Activated CD4-positive, CD25-positive, alpha-beta regulatory T cell (primary cell): Measurements from ENCODE around the gene MEX3C.

Source experiments
- DNase-seq, 4 experiments: peaks; one replicate each; lab custom pipeline; 2025; lab: John Stamatoyannopoulos, UW

Gene MEX3C

DNA sequence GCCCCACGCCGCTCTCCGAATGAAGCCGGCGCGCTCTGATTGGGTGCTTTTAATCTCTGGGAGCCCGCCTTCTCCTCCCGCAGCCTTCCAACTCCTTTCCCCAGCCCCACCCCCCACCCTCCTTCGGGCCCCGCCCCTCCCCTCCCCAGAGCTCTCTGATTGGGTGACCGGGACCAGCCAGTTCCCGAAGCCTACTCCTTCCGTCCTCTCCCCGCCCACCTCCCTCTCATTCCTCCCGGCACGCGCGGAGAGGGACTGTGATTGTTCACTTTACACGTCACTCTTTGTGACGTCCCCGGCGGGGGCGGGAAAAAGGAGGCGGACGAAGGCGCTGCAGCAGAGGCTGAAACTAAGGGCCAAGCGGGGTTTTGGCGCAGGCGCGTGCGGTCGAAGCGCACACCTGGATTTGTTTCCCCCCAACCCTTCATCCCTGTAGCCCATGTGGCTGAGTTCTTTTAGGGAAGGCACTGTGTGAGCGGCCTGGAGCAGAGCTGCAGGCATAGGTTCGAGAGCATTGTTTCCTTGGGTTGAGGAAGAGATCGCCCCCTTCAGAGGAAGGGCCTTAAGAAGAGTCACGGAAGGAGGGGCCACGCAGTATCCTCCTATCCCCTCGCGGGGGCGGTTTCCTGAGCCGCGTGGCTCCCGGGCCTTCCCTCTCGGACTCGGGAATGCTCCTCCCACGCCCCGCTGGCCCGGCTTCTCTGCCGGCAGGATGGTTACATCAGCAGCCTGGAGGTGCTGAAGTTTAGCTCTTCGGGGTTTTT lies at the start of gene MEX3C:
Gene MEX3C (minus strand): TSS at position 21 of the 764 bp plus-strand sequence. CDS start 361 bp downstream, outside the sequence.
- peak; percentile 96 to 98 (median 98) for DNase-seq

DNA sequence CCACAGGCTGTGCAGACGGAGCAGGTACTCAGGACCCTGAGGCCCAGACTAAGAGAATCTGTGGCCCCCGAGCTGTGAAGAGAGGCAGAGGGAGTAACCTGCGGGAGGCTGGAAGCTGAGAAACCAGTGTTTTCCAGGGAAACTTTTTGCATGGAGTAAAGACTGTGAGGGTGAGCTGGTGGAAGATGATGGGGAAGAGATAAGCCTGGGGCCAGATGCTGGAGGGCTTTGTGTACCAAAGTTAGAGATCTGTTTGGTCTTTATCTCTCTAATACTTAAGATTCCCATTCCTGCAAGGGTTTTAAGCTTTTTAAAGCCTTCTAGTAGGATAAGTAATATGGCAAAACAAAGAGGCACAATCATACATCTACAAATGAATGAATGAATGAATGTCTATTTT lies 43.7 kb upstream of the MEX3C start:
- DNase-seq = no peak

DNA sequence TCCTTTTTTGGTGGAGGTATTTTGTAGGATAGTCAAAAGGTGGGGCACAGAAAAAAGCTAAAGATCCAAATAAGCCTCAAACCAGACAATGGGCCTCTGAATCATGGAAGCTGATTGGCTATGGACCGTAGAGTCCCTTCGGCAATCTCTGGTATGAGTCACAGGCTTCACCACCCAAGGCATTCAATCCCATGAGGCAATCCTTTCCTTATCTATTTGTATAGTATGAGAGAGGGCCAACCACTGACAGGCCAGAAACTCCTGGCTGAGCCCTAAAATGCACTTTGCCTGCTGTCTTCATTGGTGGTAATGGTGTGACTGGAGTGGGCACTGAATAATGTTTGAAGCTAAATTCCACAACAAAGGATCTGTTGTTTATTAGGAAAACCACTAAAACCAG lies 38.7 kb upstream of the MEX3C start:
- no peak for DNase-seq

DNA sequence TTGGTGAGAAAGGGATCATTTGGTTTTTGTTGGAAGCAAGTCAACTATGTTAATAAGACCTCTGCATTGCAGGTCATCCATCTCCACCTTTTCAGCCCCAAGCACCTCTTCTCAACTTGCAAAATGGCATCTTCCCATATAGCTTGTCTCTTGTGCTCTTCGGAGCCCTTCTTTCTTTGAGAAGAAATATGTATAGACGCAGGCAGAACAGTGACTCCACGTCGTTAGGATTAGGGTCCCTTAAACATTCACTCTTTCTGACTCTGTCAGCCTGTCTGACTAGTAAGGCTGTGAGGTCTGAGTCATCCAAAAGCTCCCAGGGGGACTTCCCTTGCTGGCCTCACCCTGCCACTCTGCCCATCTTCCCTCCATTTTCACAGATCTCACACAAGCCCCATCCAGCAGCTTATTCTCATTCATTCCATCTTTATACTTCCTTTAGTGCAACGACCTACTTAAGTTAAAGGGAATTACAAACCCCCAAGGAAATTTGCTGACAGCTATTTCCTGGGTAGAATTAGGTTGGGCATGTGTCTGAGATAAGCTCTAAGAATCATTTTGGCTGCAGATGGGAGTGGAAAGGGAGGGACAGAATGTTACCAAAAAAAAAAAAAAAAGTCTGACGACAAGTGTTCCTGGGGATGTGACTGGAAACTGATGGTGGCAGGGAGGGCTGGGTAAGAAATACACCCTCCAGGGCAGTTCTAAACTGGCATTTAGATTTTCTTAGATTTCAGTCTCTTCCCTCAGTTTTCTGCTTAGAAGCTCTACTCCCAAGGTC lies 37.7 kb upstream of the MEX3C start:
- no peak for DNase-seq

DNA sequence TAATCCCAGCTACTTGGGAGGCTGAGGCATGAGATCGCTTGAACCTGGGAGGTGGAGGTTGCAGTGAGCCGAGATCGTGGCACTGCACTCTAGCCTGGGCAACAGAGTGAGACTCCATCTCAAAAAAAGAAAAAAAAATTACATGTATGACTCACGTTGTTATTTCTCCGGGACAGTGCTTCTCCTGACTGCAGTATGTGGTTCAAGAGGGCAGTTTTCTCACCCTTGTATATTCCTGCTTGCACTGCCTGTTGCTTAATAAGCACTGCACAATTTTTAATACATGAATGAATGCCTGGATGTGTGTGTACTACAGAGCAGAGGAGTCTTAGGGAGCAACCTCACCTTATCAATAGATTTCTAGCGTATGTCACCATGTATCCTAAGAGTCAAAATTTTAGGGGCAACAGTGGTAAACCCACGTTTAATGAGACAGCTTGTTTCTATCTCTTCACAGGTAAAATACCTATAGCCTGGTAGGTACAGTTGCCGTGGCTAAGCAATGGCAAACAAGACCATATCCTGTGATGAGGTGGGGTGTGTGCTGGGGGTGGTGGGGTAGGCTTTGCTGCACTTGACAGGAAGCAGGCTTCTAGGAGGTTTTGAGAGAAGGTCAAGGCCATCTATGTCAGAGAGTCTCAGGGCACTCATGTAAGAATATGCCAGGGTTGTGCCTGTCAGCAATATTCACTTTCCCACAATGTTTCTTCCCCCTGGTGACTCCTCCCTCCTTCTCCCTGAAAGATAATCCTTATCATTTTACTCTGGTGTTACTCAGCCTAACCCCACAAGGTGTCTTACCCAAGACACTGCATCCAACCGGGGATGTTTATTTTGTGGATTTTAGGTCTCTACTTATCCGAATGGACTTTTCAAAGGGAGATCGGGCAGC lies 36.9 kb upstream of the MEX3C start:
- DNase-seq = no peak

DNA sequence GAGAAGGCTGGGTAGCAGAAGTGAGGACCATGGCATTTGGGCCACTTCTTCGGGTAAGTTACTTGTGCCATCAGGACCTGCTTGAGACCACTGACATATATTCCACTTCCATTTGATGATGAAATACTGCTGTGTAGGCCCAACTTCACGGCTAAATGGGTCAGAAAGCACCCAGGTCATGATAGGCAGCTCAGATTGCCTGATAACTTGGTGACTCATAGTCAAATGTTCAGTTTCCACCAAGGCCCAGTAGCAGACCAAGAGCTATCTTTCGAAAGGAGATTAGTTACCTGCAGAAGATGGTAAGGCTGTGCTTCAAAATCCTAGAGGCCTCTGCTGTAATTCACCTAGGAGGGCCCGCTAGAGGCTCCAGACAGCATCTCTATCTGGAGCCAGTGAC lies 31.8 kb upstream of the MEX3C start:
- no peak for DNase-seq

DNA sequence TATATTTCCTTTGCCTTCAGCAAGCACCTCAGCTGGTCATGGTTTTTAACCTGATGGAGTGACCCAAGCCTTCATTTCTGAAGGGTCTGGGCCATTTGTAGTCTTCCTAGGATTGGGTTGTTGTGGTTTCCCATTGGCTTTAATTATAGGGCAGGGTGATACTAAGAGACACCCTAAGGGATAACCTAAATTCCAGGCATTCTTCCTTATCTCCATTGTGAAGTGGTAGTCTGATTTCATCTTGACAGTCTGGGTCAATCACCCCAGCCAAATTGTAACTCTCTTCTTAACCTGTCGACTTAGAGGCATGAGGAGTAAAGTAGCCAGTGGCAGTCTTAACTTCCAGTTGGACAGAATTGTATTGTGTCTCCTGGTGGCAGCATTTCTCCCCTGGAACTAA lies 30.2 kb upstream of the MEX3C start:
- no peak for DNase-seq

DNA sequence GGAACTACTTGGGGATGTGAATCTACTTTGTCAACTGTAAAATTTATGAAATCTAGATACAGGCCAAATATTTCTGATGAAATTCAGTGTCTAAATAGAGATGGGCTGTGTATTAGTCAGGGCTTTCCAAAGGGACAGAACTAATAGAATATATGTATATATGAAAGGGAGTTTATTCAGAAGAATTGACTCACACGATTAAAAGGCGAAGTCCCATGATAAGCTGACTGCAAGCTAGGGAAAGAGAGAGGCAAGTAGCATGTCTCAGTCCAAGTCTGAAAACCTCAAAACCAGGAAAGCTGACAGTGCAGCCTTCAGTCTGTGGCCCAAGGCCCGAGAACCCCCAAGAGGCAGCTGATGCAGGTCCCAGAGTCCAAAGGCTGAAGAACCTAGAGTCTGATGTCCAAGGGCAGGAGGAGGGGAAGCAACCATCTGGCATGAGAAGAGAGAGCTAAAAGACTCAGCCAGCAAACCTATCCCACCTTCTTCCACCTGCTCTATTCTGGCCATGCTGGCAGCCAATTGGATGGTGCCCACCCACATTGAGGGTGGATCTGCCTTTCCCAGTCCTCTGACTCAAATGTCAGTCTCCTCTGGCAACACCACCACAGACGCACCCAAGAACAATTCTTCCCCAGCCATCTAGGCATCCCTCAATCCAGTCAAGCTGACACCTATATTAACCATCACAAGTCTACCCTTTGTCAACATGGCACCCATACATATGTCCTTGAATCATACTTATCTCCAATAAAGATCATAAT lies 29.3 kb upstream of the MEX3C start:
- DNase-seq = no peak

DNA sequence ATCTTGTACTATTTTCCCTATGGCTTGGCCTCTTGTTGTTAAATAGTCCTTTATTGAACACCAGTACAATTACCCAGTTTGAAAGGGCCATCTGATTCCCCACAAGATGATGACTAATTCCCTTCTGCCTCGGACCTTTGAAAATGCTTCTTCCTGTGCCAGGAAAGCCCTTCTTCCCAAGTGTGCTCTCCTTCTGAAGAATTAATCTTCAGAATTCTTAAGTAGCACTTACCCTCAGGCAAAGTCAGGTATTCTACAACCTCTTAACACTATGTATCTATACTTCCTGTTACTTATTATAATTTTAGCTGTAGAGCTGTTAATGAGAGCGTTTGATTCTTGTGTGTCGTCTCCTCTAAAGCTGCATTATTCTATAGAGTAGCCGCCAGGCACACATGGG lies 28.6 kb upstream of the MEX3C start:
- DNase-seq = no peak

DNA sequence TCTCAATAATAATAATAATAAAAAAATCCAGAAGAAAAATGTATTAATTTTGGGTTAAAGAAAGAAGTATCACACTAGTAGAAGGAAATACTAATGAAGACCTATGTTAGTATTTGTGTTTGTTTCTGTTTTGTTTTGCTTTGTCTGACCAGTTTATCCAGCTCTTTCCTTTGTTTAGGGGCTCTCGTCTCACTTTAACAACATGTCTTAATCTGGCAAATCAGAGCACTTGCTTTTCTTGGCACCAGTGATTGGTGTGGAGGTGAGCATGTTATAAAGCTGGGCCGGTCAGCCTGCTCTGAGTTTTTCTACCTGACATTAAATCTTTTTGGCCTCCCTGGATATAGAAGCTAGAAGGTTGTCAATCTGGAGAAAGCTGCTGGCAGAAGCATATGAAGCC lies 15.1 kb upstream of the MEX3C start:
- DNase-seq = no peak

DNA sequence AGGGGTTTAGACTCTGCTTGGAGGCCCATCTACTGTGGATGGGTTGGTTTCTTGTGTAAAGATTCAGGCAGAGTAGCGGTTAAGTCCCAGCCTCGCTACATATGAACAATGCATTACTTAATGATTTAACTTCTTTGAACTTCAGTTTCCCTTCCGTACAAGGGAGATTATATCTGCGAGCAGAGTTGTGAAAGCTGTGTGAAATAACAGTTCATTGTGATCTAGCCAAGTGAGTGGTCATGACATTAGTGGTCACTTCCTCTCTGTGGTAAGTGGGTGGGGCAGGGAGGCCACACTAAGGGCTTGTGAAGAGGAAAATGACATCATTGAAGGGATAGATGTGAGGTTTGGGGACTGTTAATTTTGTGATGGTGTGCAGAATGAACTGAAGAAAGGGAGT lies 14.1 kb upstream of the MEX3C start:
- no peak for DNase-seq

DNA sequence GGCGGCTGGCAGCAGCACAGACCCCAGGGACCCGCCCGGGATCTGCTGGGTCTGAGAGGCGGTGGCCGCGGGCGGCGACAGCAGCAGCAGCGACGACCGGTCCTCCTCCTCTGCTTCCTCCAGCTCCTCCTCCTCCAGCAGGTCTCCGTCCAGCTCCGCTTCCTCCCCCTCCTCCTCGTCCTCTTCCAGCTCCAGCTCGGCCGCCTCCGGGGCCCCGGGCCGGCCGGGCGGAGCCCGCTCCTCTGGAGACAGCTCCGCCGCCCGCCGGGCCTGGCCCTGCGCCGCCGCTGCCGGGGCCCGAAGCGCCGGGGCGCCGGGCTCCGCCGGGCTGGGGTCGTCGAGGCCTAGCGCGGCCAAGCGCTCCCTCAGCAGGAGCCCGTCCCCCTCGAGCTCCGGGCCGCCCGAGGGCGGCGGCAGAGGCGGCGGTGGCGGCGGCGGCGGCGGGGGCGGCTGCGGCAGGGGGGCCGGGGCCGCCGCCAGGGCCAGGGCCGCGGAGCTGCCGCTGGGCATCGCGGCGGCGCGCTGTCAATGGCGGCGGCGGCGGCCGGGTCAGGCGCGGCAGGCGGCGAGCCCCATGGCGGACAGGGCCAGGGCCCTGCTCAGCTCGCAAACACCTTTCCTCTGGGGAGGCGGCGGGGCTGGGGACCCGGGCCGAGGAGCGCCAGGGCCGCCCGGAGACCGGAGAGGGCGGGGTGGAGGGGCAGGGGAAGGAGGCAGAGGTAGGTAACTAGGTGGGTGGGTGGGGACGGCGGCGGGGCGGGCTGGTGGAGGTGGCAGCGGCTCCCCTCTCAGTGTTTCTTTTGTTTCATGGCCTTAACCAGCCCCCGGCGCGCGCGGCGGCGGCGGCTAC lies 445 bp downstream of the MEX3C start:
- peak in 3 of 4 experiments; percentile 27 to 30 (median 30) for DNase-seq

DNA sequence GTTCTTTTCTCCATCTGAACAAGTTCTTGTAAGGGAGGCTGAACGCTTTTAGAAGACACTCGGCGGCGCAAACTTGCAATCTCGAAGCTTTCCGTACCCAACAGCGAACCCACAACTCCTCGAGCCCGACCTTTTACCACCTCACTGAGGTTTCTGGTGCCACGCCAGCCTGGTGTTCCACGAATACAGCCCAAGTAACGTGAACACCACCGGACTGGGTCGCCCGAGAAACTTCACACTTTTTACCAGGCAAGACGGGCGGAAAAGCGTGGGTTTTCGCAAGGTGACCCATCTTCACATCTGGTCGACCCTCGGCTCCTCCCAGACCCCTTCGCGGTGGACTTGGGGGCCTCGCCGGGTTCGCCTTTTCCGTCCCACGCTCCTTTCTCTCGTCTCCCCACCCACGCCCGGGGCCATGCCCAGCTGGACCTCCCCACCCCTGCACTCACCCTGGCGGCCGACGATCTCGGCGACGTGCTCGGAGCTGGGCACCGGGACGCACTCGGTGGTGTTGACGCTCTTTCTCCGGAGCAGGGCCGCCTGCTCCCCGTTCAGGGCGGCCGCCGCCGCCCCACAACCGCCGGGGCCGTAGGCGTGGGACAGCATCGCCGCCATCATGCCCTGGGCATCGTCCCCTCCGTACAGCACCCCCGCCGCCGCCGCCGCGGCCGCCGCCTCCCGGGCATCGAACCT lies 1.2 kb downstream of the MEX3C start:
- DNase-seq = peak; percentile 14 to 33 (median 26)

DNA sequence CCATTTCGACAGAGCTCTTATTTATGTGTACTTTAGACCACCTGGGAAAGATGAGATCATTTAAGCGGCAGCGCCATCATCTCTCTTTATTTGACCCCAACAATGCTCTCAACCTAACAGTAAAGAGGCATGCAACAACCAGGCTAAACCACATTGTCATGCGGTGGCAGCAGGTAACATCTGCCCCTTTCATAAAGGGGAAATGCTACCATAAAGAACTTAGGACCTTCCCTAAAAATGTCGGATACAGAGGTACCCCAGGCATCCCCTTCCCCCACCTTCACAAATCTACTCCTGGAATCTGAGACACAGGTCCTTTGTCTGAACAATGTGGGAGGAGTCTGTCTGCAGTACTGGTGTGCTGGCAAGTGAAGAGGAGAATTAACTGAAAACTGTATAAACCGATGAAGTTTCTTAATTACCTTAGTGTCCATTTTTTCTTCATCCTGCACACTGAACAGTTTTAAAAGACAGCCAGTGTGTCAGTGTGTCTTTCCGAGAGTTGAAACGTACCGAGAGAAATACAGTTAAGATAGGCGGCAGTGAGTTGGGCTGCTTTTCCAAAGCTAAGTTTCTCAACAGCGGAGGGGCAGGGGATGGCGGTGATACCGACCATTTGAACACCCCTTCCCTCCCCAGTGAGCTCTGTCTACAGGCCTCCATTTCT lies 1.9 kb downstream of the MEX3C start:
- no peak for DNase-seq

DNA sequence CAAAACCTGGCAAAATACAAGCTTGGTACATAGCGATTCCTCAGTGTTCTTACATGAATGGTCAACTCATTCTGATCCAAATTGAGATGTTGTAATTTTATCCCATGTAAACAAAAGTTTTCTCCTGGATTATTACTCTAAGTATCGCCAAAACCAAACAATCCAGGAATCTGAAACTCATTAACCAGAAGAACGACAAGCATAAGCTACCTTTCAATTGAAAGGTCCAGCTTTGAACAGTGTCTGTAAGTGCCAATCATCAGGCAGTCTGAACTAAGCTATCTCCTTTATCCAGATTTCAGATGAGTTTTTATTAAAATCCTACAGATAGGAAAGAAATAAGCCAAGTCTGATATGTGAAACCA lies 2.4 kb downstream of the MEX3C start:
- no peak for DNase-seq

DNA sequence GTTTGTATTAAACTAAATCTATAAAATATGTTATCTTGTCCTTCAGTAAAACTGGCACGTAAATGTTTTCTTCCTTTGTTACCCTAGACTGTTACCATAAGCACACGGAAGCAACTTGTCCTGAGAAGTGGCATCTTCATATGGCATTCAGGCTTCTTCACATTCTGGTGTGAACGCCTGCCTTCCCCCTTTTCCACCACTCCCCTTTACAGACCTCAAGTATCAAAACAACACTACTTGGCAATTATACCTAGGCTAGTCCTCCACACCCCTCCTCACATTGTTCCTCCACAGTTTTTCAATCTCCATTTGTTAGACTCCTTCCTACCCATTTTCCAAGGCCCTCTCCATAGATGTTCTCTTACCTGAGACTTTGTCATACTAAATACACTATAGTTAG lies 2.9 kb downstream of the MEX3C start:
- DNase-seq = no peak

DNA sequence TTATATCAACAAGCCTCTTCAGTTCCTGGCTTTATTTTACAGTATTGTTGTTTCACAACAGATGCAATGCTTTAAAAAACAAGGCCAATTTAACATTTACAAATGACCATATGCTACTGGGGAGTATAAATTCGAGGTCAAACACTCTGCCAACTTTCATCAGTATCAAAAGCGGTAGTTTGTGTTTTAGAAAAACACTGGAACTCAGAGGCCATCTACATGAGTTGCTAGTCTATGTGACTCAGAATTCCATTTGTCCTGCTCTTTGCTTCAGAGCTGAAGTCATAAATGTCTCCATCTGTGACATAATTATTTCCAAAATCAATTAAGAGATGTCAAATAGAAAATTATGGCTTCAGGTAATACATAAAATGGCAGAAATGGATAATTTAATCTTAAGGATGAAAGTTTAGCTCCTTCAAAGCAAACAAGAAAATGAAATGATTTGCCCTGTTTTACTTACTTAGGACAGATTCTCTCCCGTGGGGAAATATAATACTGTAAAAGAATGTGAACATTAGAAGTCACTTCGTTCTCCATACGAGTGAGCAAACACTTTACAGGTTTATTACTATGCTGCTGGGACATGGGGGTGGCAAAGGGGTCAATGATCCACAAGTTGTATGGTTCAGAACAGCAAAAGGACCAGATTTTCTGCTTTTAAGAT lies 3.7 kb downstream of the MEX3C start:
- no peak for DNase-seq

DNA sequence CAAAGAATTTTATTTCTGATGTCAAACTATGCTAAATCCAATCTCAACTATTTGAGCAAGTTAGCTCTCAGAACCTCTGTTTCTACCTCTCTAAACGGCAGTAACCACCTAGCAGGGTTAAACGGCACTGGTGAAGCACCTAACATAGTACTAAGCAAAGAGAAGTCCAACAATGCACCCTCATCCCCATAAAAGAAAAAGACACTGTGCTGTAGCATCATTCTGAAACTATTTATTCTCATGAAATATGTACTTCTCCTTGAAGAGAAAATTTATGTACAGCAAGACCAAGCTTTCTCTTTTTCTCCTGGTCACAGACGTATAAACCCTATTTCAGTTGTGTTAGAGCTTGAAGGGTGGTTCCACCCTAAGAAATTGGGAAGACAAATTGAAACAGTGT lies 4.8 kb downstream of the MEX3C start:
- no peak for DNase-seq

DNA sequence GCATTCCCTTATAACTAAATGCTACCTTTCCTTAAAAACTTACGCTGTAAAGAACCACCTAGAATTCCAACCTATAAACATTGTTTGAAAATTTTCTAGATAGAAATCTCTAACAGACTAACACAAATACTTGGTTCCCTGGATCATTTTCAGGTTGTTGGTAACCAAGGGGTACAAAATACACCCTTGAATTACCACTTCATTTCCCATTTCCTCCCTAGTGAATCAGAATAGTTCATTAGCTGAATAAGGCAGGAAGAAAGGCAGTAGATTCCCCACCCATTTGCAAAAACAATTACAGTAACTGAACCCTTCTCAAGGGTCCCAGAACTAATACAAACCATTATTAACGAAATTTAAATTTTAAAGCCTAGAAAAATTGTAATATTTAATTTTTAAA lies 5.5 kb downstream of the MEX3C start:
- no peak for DNase-seq
